ENCODE measurements around the gene CRTC3. TPM values are rescaled to one million over a fixed set of nuclear protein-coding genes. Genes with fewer than 3 reads are reported as not detected.

CRTC3 gene
- total RNA-seq, 1 donor from 2014 or later: 39.7 TPM

- H3K36me3 Mint-ChIP-seq (ENCODE audit: low read depth): peaks cover 38% of the 10 kb centered on the region
- H3K27ac Mint-ChIP-seq (ENCODE audit: unreplicated experiment): peak overlapping the region; percentile 19
- peaks cover 3% of the 10 kb centered on the region for H3K9me3 Mint-ChIP-seq (ENCODE audit: low read depth)
- no peak overlapping the region for H3K4me3 Mint-ChIP-seq (ENCODE audit: unreplicated experiment)
- no peak for TF ChIP-seq CTCF (IDR thresholded peaks at IDR 0.05)
- H3K27me3 Mint-ChIP-seq (ENCODE audit: low read depth): no peaks in the 10 kb centered on the region
- H3K4me1 Mint-ChIP-seq (ENCODE audit: low read depth): no peaks in the 10 kb centered on the region
- DNase-seq (ENCODE audit: low spot score): no peak
Measured at GRCh38 chr15:90638963-90639362, 109.2 kb downstream of the CRTC3 start.

- peaks cover 27% of the 10 kb centered on the region for H3K36me3 Mint-ChIP-seq (ENCODE audit: low read depth)
- TF ChIP-seq CTCF (IDR thresholded peaks at IDR 0.05): no peak
- no peak overlapping the region for H3K4me3 Mint-ChIP-seq (ENCODE audit: unreplicated experiment)
- H3K9me3 Mint-ChIP-seq (ENCODE audit: low read depth): no peaks in the 10 kb centered on the region
- H3K4me1 Mint-ChIP-seq (ENCODE audit: low read depth): no peaks in the 10 kb centered on the region
- no peak for DNase-seq (ENCODE audit: low spot score)
- no peaks in the 10 kb centered on the region for H3K27me3 Mint-ChIP-seq (ENCODE audit: low read depth)
- no peak overlapping the region for H3K27ac Mint-ChIP-seq (ENCODE audit: unreplicated experiment)
Measured at GRCh38 chr15:90640862-90641261, 111.1 kb downstream of the CRTC3 start.

- Mint-ChIP-seq H3K9me3 (ENCODE audit: low read depth) (no peaks in the 10 kb centered on the region), H3K4me3 (ENCODE audit: unreplicated experiment) (no peak overlapping the region), H3K27me3 (ENCODE audit: low read depth) (no peaks in the 10 kb centered on the region), H3K36me3 (ENCODE audit: low read depth) (peaks cover 25% of the 10 kb centered on the region), H3K4me1 (ENCODE audit: low read depth) (no peaks in the 10 kb centered on the region), H3K27ac (ENCODE audit: unreplicated experiment) (no peak overlapping the region)
- TF ChIP-seq CTCF (IDR thresholded peaks at IDR 0.05): no peak
- DNase-seq (ENCODE audit: low spot score): no peak
Measured at GRCh38 chr15:90641581-90642463, 112.1 kb downstream of the CRTC3 start.

GRCh38 chr15:90642464-90643300 is 113.0 kb downstream of the CRTC3 start:
- H3K4me3 Mint-ChIP-seq (ENCODE audit: unreplicated experiment): no peak overlapping the region

More at GRCh38 chr15:90642464-90643300, 113.0 kb downstream of the CRTC3 start:
- no peaks in the 10 kb centered on the region for H3K4me1 Mint-ChIP-seq (ENCODE audit: low read depth)
- no peaks in the 10 kb centered on the region for H3K9me3 Mint-ChIP-seq (ENCODE audit: low read depth)
- no peak overlapping the region for H3K27ac Mint-ChIP-seq (ENCODE audit: unreplicated experiment)
- TF ChIP-seq CTCF (IDR thresholded peaks at IDR 0.05): peak; percentile 47
- no peak for DNase-seq (ENCODE audit: low spot score)
- no peaks in the 10 kb centered on the region for H3K27me3 Mint-ChIP-seq (ENCODE audit: low read depth)
- peaks cover 25% of the 10 kb centered on the region for H3K36me3 Mint-ChIP-seq (ENCODE audit: low read depth)
